ENCODE measurements around the gene HOXA7. TPM values are rescaled to one million over a fixed set of nuclear protein-coding genes. Genes with fewer than 3 reads are reported as not detected.

The HOXA7 gene
- total RNA-seq, 2 donors from 2014 or later: not detected

- no peak for ATAC-seq (replicated peaks in 1 of 2)
- Mint-ChIP-seq H3K27ac (no peak overlapping the region), H3K27me3 (ENCODE audit: low read depth) (peaks cover 69% of the 10 kb centered on the region), H3K9me3 (no peaks in the 10 kb centered on the region), H3K4me3 (no peak overlapping the region), H3K4me1 (ENCODE audit: low read depth) (peaks cover 11% of the 10 kb centered on the region), H3K36me3 (ENCODE audit: insufficient read depth in 2 of 2) (no peaks in the 10 kb centered on the region)
- no peak for DNase-seq
Measured at GRCh38 chr7:27145165-27145913, 11.1 kb downstream of the HOXA7 start.

- Mint-ChIP-seq H3K36me3 (ENCODE audit: insufficient read depth in 2 of 2) (no peaks in the 10 kb centered on the region), H3K27me3 (ENCODE audit: low read depth) (peaks cover 63% of the 10 kb centered on the region)
Measured at GRCh38 chr7:27144781-27145164, 11.7 kb downstream of the HOXA7 start.

GRCh38 chr7:27143950-27144780 is 12.3 kb downstream of the HOXA7 start:
- no peak overlapping the region for H3K4me3 Mint-ChIP-seq
- no peak for ATAC-seq (replicated peaks in 1 of 2)
- H3K4me1 Mint-ChIP-seq (ENCODE audit: low read depth): peaks cover 8% of the 10 kb centered on the region
- H3K9me3 Mint-ChIP-seq: no peaks in the 10 kb centered on the region
- no peak overlapping the region for H3K27ac Mint-ChIP-seq
- H3K27me3 Mint-ChIP-seq (ENCODE audit: low read depth): peaks cover 57% of the 10 kb centered on the region
- no peak for DNase-seq
- H3K36me3 Mint-ChIP-seq (ENCODE audit: insufficient read depth in 2 of 2): no peaks in the 10 kb centered on the region

More at GRCh38 chr7:27144781-27145164, 11.7 kb downstream of the HOXA7 start:
- Mint-ChIP-seq H3K4me3 (no peak overlapping the region), H3K27ac (no peak overlapping the region), H3K4me1 (ENCODE audit: low read depth) (peaks cover 8% of the 10 kb centered on the region), H3K9me3 (no peaks in the 10 kb centered on the region)
- no peak for DNase-seq
- ATAC-seq (replicated peaks in 1 of 2): no peak

- ATAC-seq (replicated peaks in 1 of 2): peak; percentile 61 to 75
Measured at GRCh38 chr7:27143023-27143949, 13.2 kb downstream of the HOXA7 start, which contains the start of gene HOXA5. HOXA5 (minus strand) TSS chr7:27143681; CDS start chr7:27143607, 74 bp downstream.

GRCh38 chr7:27142580-27143022 is 13.9 kb downstream of the HOXA7 start:
- no peak for ATAC-seq (replicated peaks in 1 of 2)
- no peak for DNase-seq
- no peaks in the 10 kb centered on the region for H3K4me1 Mint-ChIP-seq (ENCODE audit: low read depth)
- peaks cover 48% of the 10 kb centered on the region for H3K27me3 Mint-ChIP-seq (ENCODE audit: low read depth)
- H3K36me3 Mint-ChIP-seq (ENCODE audit: insufficient read depth in 2 of 2): no peaks in the 10 kb centered on the region
- H3K4me3 Mint-ChIP-seq: peak overlapping the region; percentile 53 to 63
- no peak overlapping the region for H3K27ac Mint-ChIP-seq
- no peaks in the 10 kb centered on the region for H3K9me3 Mint-ChIP-seq

More at GRCh38 chr7:27143023-27143949, 13.2 kb downstream of the HOXA7 start, which contains the start of gene HOXA5:
- Mint-ChIP-seq H3K36me3 (ENCODE audit: insufficient read depth in 2 of 2) (no peaks in the 10 kb centered on the region), H3K27ac (no peak within 1 kb of the TSS), H3K9me3 (no peaks in the 10 kb centered on the region), H3K4me3 (peak within 1 kb of the TSS; percentile 53 to 63), H3K4me1 (ENCODE audit: low read depth) (peaks cover 5% of the 10 kb centered on the region), H3K27me3 (ENCODE audit: low read depth) (peaks cover 49% of the 10 kb centered on the region)
- DNase-seq: peak in 1 of 2 donors; percentile 26

- H3K9me3 Mint-ChIP-seq: no peaks in the 10 kb centered on the region
- peaks cover 50% of the 10 kb centered on the region for H3K27me3 Mint-ChIP-seq (ENCODE audit: low read depth)
- no peaks in the 10 kb centered on the region for H3K36me3 Mint-ChIP-seq (ENCODE audit: insufficient read depth in 2 of 2)
- no peak overlapping the region for H3K27ac Mint-ChIP-seq
- ATAC-seq (replicated peaks in 1 of 2) (no peak), DNase-seq (no peak)
- no peak overlapping the region for H3K4me3 Mint-ChIP-seq
- H3K4me1 Mint-ChIP-seq (ENCODE audit: low read depth): no peaks in the 10 kb centered on the region
Measured at GRCh38 chr7:27141923-27142579, 14.4 kb downstream of the HOXA7 start.

GRCh38 chr7:27141137-27141922 is 15.1 kb downstream of the HOXA7 start:
- Mint-ChIP-seq H3K27me3 (ENCODE audit: low read depth) (peaks cover 47% of the 10 kb centered on the region), H3K9me3 (no peaks in the 10 kb centered on the region), H3K4me3 (no peak overlapping the region), H3K27ac (no peak overlapping the region), H3K36me3 (ENCODE audit: insufficient read depth in 2 of 2) (no peaks in the 10 kb centered on the region), H3K4me1 (ENCODE audit: low read depth) (peaks cover 1% of the 10 kb centered on the region)
- DNase-seq (no peak), ATAC-seq (replicated peaks in 1 of 2) (no peak)

GRCh38 chr7:27140126-27140857 is 16.2 kb downstream of the HOXA7 start:
- Mint-ChIP-seq H3K9me3 (no peaks in the 10 kb centered on the region), H3K27me3 (ENCODE audit: low read depth) (peaks cover 46% of the 10 kb centered on the region)

GRCh38 chr7:27139334-27140125 is 16.9 kb downstream of the HOXA7 start:
- no peak overlapping the region for H3K4me3 Mint-ChIP-seq
- peaks cover 19% of the 10 kb centered on the region for H3K4me1 Mint-ChIP-seq (ENCODE audit: low read depth)
- H3K27ac Mint-ChIP-seq: no peak overlapping the region
- H3K9me3 Mint-ChIP-seq: no peaks in the 10 kb centered on the region
- H3K27me3 Mint-ChIP-seq (ENCODE audit: low read depth): peaks cover 42% of the 10 kb centered on the region
- ATAC-seq (replicated peaks in 1 of 2): no peak
- peaks cover 0 to 2% of the 10 kb centered on the region in 2 donors for H3K36me3 Mint-ChIP-seq (ENCODE audit: insufficient read depth in 2 of 2)
- DNase-seq: no peak

More at GRCh38 chr7:27140126-27140857, 16.2 kb downstream of the HOXA7 start:
- H3K4me3 Mint-ChIP-seq: no peak overlapping the region
- DNase-seq (no peak), ATAC-seq (replicated peaks in 1 of 2) (no peak)
- H3K36me3 Mint-ChIP-seq (ENCODE audit: insufficient read depth in 2 of 2): peaks cover 0 to 2% of the 10 kb centered on the region in 2 donors
- peaks cover 12% of the 10 kb centered on the region for H3K4me1 Mint-ChIP-seq (ENCODE audit: low read depth)
- H3K27ac Mint-ChIP-seq: no peak overlapping the region

GRCh38 chr7:27138985-27139333 is 17.5 kb downstream of the HOXA7 start:
- H3K4me1 Mint-ChIP-seq (ENCODE audit: low read depth): peaks cover 25% of the 10 kb centered on the region
- H3K4me3 Mint-ChIP-seq: no peak overlapping the region
- H3K27me3 Mint-ChIP-seq (ENCODE audit: low read depth): peaks cover 42% of the 10 kb centered on the region
- no peak overlapping the region for H3K27ac Mint-ChIP-seq
- DNase-seq (no peak), ATAC-seq (replicated peaks in 1 of 2) (no peak)
- H3K9me3 Mint-ChIP-seq: no peaks in the 10 kb centered on the region
- H3K36me3 Mint-ChIP-seq (ENCODE audit: insufficient read depth in 2 of 2): peaks cover 0 to 2% of the 10 kb centered on the region in 2 donors
